HepG2 (cell line): Measurements from ENCODE around the gene RHBDL1. TPM values are rescaled to one million over a fixed set of nuclear protein-coding genes. Genes with fewer than 3 reads are reported as not detected.

Experiments used
- DBP ChIP-seq: sonication (generic); formaldehyde crosslinking; IDR thresholded peaks from 2 replicates; pipeline ENCODE4 v1.4.0; 2020; ENCODE audit warnings: missing genetic modification reagents; ENCODE audit errors: not compliant biosample characterization
- FOSL2 ChIP-seq: sonication (generic); formaldehyde crosslinking; IDR thresholded peaks from 2 replicates; pipeline ENCODE4 v1.4.0; 2020; ENCODE audit warnings: missing genetic modification reagents
- GATAD1 ChIP-seq: IDR thresholded peaks from 2 replicates; pipeline ENCODE4 v1.6.1; 2016; ENCODE audit warnings: missing genetic modification reagents, missing compliant biosample characterization
- HOXA3 ChIP-seq: sonication (generic); formaldehyde crosslinking; IDR thresholded peaks from 2 replicates; pipeline ENCODE4 v1.5.0; 2020; ENCODE audit warnings: missing genetic modification reagents
- IRF1 ChIP-seq: sonication (generic); formaldehyde crosslinking; IDR thresholded peaks from 2 replicates; pipeline ENCODE4 v1.4.0; 2020; ENCODE audit warnings: low read depth, mild to moderate bottlenecking, missing genetic modification reagents
- KLF13 ChIP-seq: sonication (generic); formaldehyde crosslinking; IDR thresholded peaks from 2 replicates; pipeline ENCODE4 v1.4.0; 2020; ENCODE audit warnings: mild to moderate bottlenecking, missing genetic modification reagents
- KLF15 ChIP-seq: sonication (generic); formaldehyde crosslinking; IDR thresholded peaks from 2 replicates; pipeline ENCODE4 v1.8.1; 2023; ENCODE audit warnings: borderline replicate concordance, mild to moderate bottlenecking, inconsistent platforms, missing genetic modification reagents, mixed read lengths
- KLF6 ChIP-seq: IDR thresholded peaks from 2 replicates; pipeline ENCODE4 v1.8.0; 2016; ENCODE audit warnings: missing biosample characterization, missing genetic modification reagents
- NFIC ChIP-seq: IDR thresholded peaks from 2 replicates; pipeline ENCODE4 v1.6.1; 2012; ENCODE audit warnings: mild to moderate bottlenecking, low read length, inconsistent platforms
- PAXIP1 ChIP-seq: sonication (generic); formaldehyde crosslinking; conservative IDR thresholded peaks from 2 replicates; pipeline ENCODE4 v1.4.0; 2020; ENCODE audit warnings: mild to moderate bottlenecking, missing genetic modification reagents, moderate library complexity
- REXO4 ChIP-seq: sonication (generic); formaldehyde crosslinking; IDR thresholded peaks from 2 replicates; pipeline ENCODE4 v1.8.0; 2022; ENCODE audit warnings: missing genetic modification reagents, mild to moderate bottlenecking, borderline replicate concordance
- SRF ChIP-seq: IDR thresholded peaks from 2 replicates; pipeline ENCODE4 v1.6.1; 2011; ENCODE audit warnings: mild to moderate bottlenecking, low read depth, low read length, moderate library complexity
- TCF12 ChIP-seq, 2 experiments: fragments of 450-650 bp in 1 of 2; sonication (generic) in 1 of 2; formaldehyde crosslinking in 1 of 2; IDR thresholded peaks; 2 replicates each; pipeline versions ENCODE4 v1.6.1 to v1.8.0; 2017 to 2022; ENCODE audit warnings: antibody characterized with exemption in 1 of 2, mild to moderate bottlenecking in 1 of 2, missing genetic modification reagents in 1 of 2, moderate library complexity in 1 of 2
- ZFAT ChIP-seq: sonication (generic); formaldehyde crosslinking; conservative IDR thresholded peaks from 2 replicates; pipeline ENCODE4 v1.8.1; 2023; ENCODE audit warnings: missing genetic modification reagents, inconsistent platforms
- ZNF121 ChIP-seq: sonication (generic); formaldehyde crosslinking; IDR thresholded peaks from 2 replicates; pipeline ENCODE4 v1.5.0; 2020; ENCODE audit warnings: mild to moderate bottlenecking, missing genetic modification reagents
- ZNF138 ChIP-seq: sonication (generic); formaldehyde crosslinking; IDR thresholded peaks from 2 replicates; pipeline ENCODE4 v1.5.0; 2020; ENCODE audit warnings: mild to moderate bottlenecking, low read depth, missing genetic modification reagents
- ZNF256 ChIP-seq: sonication (generic); formaldehyde crosslinking; conservative IDR thresholded peaks from 2 replicates; pipeline ENCODE4 v1.4.0; 2020; ENCODE audit warnings: missing genetic modification reagents
- ZNF282 ChIP-seq: fragments of 450-650 bp; IDR thresholded peaks from 2 replicates; pipeline ENCODE4 v1.6.1; 2018; ENCODE audit not compliant: partially characterized antibody
- ZNF317 ChIP-seq: sonication (generic); formaldehyde crosslinking; IDR thresholded peaks from 2 replicates; pipeline ENCODE4 v1.5.0; 2020; ENCODE audit warnings: mild to moderate bottlenecking, missing genetic modification reagents
- ZNF672 ChIP-seq: sonication (generic); formaldehyde crosslinking; IDR thresholded peaks from 2 replicates; pipeline ENCODE4 v1.8.1; 2022; ENCODE audit warnings: missing genetic modification reagents
- ZNF7 ChIP-seq: IDR thresholded peaks from 2 replicates; pipeline ENCODE4 v1.6.1; 2016; ENCODE audit warnings: missing biosample characterization, missing genetic modification reagents
- ZNF773 ChIP-seq: sonication (generic); formaldehyde crosslinking; IDR thresholded peaks from 2 replicates; pipeline ENCODE4 v1.4.0; 2020; ENCODE audit warnings: missing genetic modification reagents, borderline replicate concordance
- ZSCAN9 ChIP-seq: IDR thresholded peaks from 2 replicates; pipeline ENCODE4 v1.6.1; 2016; ENCODE audit warnings: borderline replicate concordance
- polyA plus RNA-seq, 8 experiments: library from polyadenylated mRNA; depleted of rRNA in 3 of 8; stranded (reverse) in 7 of 8; unstranded in 1 of 8; fragments of >200 nt; fragmentation: Illumina TruSeq in 4 of 8; extraction: Trizol in 4 of 8; gene quantifications; 2 replicates each; pipeline versions ENCODE4 v1.2.1 to v1.2.3, GENCODE V29; 2011 to 2016; ENCODE audit warnings: low read depth in 4 of 8, missing spikeins in 1 of 8, mixed read lengths in 1 of 8; ENCODE audit not compliant: insufficient read depth in 1 of 8
- total RNA-seq, 5 experiments: library from RNA; depleted of rRNA; stranded (reverse); fragments of >200 nt; fragmentation: Illumina TruSeq; extraction: Trizol; gene quantifications; 2 replicates each; pipeline ENCODE4 v1.2.3, GENCODE V29; 2016; ENCODE audit warnings: low read depth in 1 of 5

RHBDL1 gene
- total and polyA plus RNA-seq, 2 of the 13 experiments (the other 11 are each of a cell fraction or from before 2014, with no cell fraction given), result 1.8 to 3.8 TPM

GRCh38 chr16:645852-646678 lies 29.4 kb upstream of the RHBDL1 start (continued):
- TF ChIP-seq KLF15 (CRISPR knock-in tag) (no peak; the same call in 1 of the 2 replicates), ZNF138 (0 out of 2 replicates have a peak, but pooled peaks have one; percentile 38), ZSCAN9 (no peak), ZNF672 (no peak), KLF6 (0 out of 2 replicates have a peak, but pooled peaks have one; percentile 63), DBP (CRISPR knock-in tag) (no peak), REXO4 (CRISPR knock-in tag) (no peak), ZNF7 (CRISPR knock-in tag) (no peak), ZNF256 (no peak), ZNF282 (no peak), ZNF317 (no peak), GATAD1 (CRISPR knock-in tag) (peak; percentile 40), PAXIP1 (CRISPR knock-in tag) (peak; percentile 81), HOXA3 (CRISPR knock-in tag) (peak; percentile 63), ZNF121 (CRISPR knock-in tag) (no peak), NFIC (no peak; the same call in 1 of the 2 replicates), SRF (no peak), ZNF773 (CRISPR knock-in tag) (no peak), IRF1 (CRISPR knock-in tag) (no peak), TCF12 (IDR thresholded peaks at IDR 0.05) (no peak), TCF12 (CRISPR knock-in tag; IDR thresholded peaks at IDR 0.05) (no peak), ZFAT (CRISPR knock-in tag) (no peak), KLF13 (CRISPR knock-in tag) (no peak), FOSL2 (CRISPR knock-in tag) (peak; percentile 48)
